NB4 (cell line): ENCODE data around the gene MYL6.

Source experiments
- CTCF ChIP-seq: IDR thresholded peaks from one replicate; pipeline ENCODE4 v1.5.1; 2012; ENCODE audit warnings: low read depth, low read length
- MAX ChIP-seq: IDR thresholded peaks from 2 replicates; pipeline ENCODE4 v1.6.1; 2011; ENCODE audit warnings: low read depth, low read length
- POLR2A ChIP-seq: IDR thresholded peaks from 2 replicates; pipeline ENCODE4 v1.6.1; 2011; ENCODE audit warnings: mild to moderate bottlenecking; ENCODE audit not compliant: insufficient read length; ENCODE audit errors: extremely low read depth

GRCh38 chr12:56160894-56161689, 2.9 kb downstream of the MYL6 start:
- TF ChIP-seq CTCF = no peak
- no peak for TF ChIP-seq MAX
- TF ChIP-seq POLR2A = no peak
